HEK293 (cell line): ENCODE data around the gene CD53.
A peak's percentile ranks its signal among the peaks of the same experiment; 100 is the strongest.

ENCODE experiments used
- GLIS2 ChIP-seq: fragments of 450-650 bp; formaldehyde crosslinking; IDR thresholded peaks from 2 replicates; pipeline ENCODE4 v1.5.1; 2016; ENCODE audit warnings: missing biosample characterization, missing genetic modification characterization
- HOXC10 ChIP-seq: sonication (generic); formaldehyde crosslinking; IDR thresholded peaks from 2 replicates; pipeline ENCODE4 v1.8.1; 2023; ENCODE audit warnings: mild to moderate bottlenecking, missing genetic modification reagents
- INSM2 ChIP-seq: fragments of 450-650 bp; formaldehyde crosslinking; IDR thresholded peaks from 2 replicates; pipeline ENCODE4 v1.5.1; 2016; ENCODE audit warnings: missing biosample characterization, missing genetic modification characterization
- MEIS1 ChIP-seq: sonication (generic); formaldehyde crosslinking; IDR thresholded peaks from 2 replicates; pipeline ENCODE4 v1.8.1; 2022; ENCODE audit warnings: missing genetic modification reagents, mild to moderate bottlenecking, borderline replicate concordance
- SP3 ChIP-seq: fragments of 450-650 bp; formaldehyde crosslinking; IDR thresholded peaks from 2 replicates; pipeline ENCODE4 v1.5.1; 2016; ENCODE audit warnings: missing biosample characterization, missing genetic modification characterization
- TRIM28 ChIP-seq: IDR thresholded peaks from 2 replicates; pipeline ENCODE4 v1.6.1; 2011; ENCODE audit warnings: low read length, control low read depth, borderline replicate concordance
- ZBTB1 ChIP-seq: fragments of 450-650 bp; formaldehyde crosslinking; IDR thresholded peaks from 2 replicates; pipeline ENCODE4 v1.5.1; 2016; ENCODE audit warnings: missing biosample characterization, missing genetic modification characterization
- ZBTB48 ChIP-seq: fragments of 450-650 bp; formaldehyde crosslinking; IDR thresholded peaks from 2 replicates; pipeline ENCODE4 v1.5.1; 2016; ENCODE audit warnings: missing biosample characterization, missing genetic modification characterization
- ZFP3 ChIP-seq: fragments of 450-650 bp; formaldehyde crosslinking; IDR thresholded peaks from 2 replicates; pipeline ENCODE4 v1.5.1; 2016; ENCODE audit warnings: low read depth, missing biosample characterization, missing genetic modification characterization
- ZNF114 ChIP-seq: fragments of 450-650 bp; formaldehyde crosslinking; IDR thresholded peaks from 2 replicates; pipeline ENCODE4 v1.5.0; 2017; ENCODE audit warnings: missing biosample characterization, missing genetic modification characterization
- ZNF133 ChIP-seq: fragments of 450-650 bp; formaldehyde crosslinking; IDR thresholded peaks from 2 replicates; pipeline ENCODE4 v1.5.1; 2016; ENCODE audit warnings: missing biosample characterization, missing genetic modification characterization
- ZNF146 ChIP-seq: fragments of 450-650 bp; formaldehyde crosslinking; IDR thresholded peaks from 2 replicates; pipeline ENCODE4 v1.5.1; 2016; ENCODE audit warnings: missing biosample characterization, missing genetic modification characterization
- ZNF155 ChIP-seq: fragments of 450-650 bp; formaldehyde crosslinking; IDR thresholded peaks from 2 replicates; pipeline ENCODE4 v1.5.1; 2016; ENCODE audit warnings: missing biosample characterization, missing genetic modification characterization
- ZNF16 ChIP-seq: fragments of 450-650 bp; formaldehyde crosslinking; IDR thresholded peaks from 2 replicates; pipeline ENCODE4 v1.5.1; 2016; ENCODE audit warnings: low read depth, missing biosample characterization, missing genetic modification characterization
- ZNF174 ChIP-seq: fragments of 450-650 bp; formaldehyde crosslinking; IDR thresholded peaks from 2 replicates; pipeline ENCODE4 v1.5.0; 2017; ENCODE audit warnings: missing biosample characterization, mild to moderate bottlenecking, missing genetic modification characterization
- ZNF18 ChIP-seq: fragments of 450-650 bp; formaldehyde crosslinking; IDR thresholded peaks from 2 replicates; pipeline ENCODE4 v1.5.1; 2016; ENCODE audit warnings: missing biosample characterization, missing genetic modification characterization
- ZNF202 ChIP-seq: fragments of 450-650 bp; formaldehyde crosslinking; IDR thresholded peaks from 2 replicates; pipeline ENCODE4 v1.5.1; 2016; ENCODE audit warnings: missing biosample characterization, missing genetic modification characterization, borderline replicate concordance
- ZNF211 ChIP-seq: fragments of 450-650 bp; formaldehyde crosslinking; IDR thresholded peaks from 2 replicates; pipeline ENCODE4 v1.5.1; 2016; ENCODE audit warnings: low read depth, missing biosample characterization, missing genetic modification characterization
- ZNF23 ChIP-seq: fragments of 450-650 bp; formaldehyde crosslinking; IDR thresholded peaks from 2 replicates; pipeline ENCODE4 v1.5.1; 2016; ENCODE audit warnings: missing biosample characterization, missing genetic modification characterization, borderline replicate concordance
- ZNF248 ChIP-seq: fragments of 450-650 bp; formaldehyde crosslinking; IDR thresholded peaks from 2 replicates; pipeline ENCODE4 v1.5.1; 2017; ENCODE audit warnings: missing biosample characterization, missing genetic modification characterization
- ZNF302 ChIP-seq: fragments of 450-650 bp; formaldehyde crosslinking; IDR thresholded peaks from 2 replicates; pipeline ENCODE4 v1.5.1; 2016; ENCODE audit warnings: missing biosample characterization, missing genetic modification characterization, low read depth
- ZNF398 ChIP-seq: fragments of 450-650 bp; formaldehyde crosslinking; IDR thresholded peaks from 2 replicates; pipeline ENCODE4 v1.5.1; 2017; ENCODE audit warnings: missing biosample characterization, missing genetic modification characterization
- ZNF404 ChIP-seq: fragments of 450-650 bp; formaldehyde crosslinking; IDR thresholded peaks from 2 replicates; pipeline ENCODE4 v1.5.1; 2017; ENCODE audit warnings: missing biosample characterization, missing genetic modification characterization
- ZNF473 ChIP-seq: fragments of 450-650 bp; formaldehyde crosslinking; IDR thresholded peaks from 2 replicates; pipeline ENCODE4 v1.5.1; 2017; ENCODE audit warnings: missing biosample characterization, missing genetic modification characterization
- ZNF48 ChIP-seq: fragments of 450-650 bp; formaldehyde crosslinking; IDR thresholded peaks from 2 replicates; pipeline ENCODE4 v1.5.1; 2016; ENCODE audit warnings: missing biosample characterization, missing genetic modification characterization
- ZNF501 ChIP-seq: fragments of 450-650 bp; formaldehyde crosslinking; IDR thresholded peaks from 2 replicates; pipeline ENCODE4 v1.5.1; 2016; ENCODE audit warnings: missing biosample characterization, missing genetic modification characterization
- ZNF571 ChIP-seq: fragments of 450-650 bp; formaldehyde crosslinking; IDR thresholded peaks from 2 replicates; pipeline ENCODE4 v1.5.0; 2017; ENCODE audit warnings: missing biosample characterization, missing genetic modification characterization
- ZNF600 ChIP-seq: fragments of 450-650 bp; formaldehyde crosslinking; IDR thresholded peaks from 2 replicates; pipeline ENCODE4 v1.5.1; 2016; ENCODE audit warnings: missing biosample characterization, missing genetic modification characterization
- ZNF610 ChIP-seq: fragments of 450-650 bp; formaldehyde crosslinking; IDR thresholded peaks from 2 replicates; pipeline ENCODE4 v1.5.1; 2016; ENCODE audit warnings: missing biosample characterization, missing genetic modification characterization, borderline replicate concordance
- ZNF623 ChIP-seq: fragments of 450-650 bp; formaldehyde crosslinking; IDR thresholded peaks from 2 replicates; pipeline ENCODE4 v1.5.1; 2016; ENCODE audit warnings: missing biosample characterization, missing genetic modification characterization
- ZNF624 ChIP-seq: fragments of 450-650 bp; formaldehyde crosslinking; IDR thresholded peaks from 2 replicates; pipeline ENCODE4 v1.5.1; 2017; ENCODE audit warnings: missing biosample characterization, missing genetic modification characterization
- ZNF629 ChIP-seq: fragments of 450-650 bp; formaldehyde crosslinking; IDR thresholded peaks from 2 replicates; pipeline ENCODE4 v1.5.1; 2017; ENCODE audit warnings: missing biosample characterization, missing genetic modification characterization
- ZNF645 ChIP-seq: fragments of 450-650 bp; formaldehyde crosslinking; IDR thresholded peaks from 2 replicates; pipeline ENCODE4; 2016; ENCODE audit warnings: missing biosample characterization, missing genetic modification characterization
- ZNF768 ChIP-seq: fragments of 450-650 bp; formaldehyde crosslinking; IDR thresholded peaks from 2 replicates; pipeline ENCODE4 v1.5.1; 2018; ENCODE audit warnings: missing biosample characterization, mild to moderate bottlenecking, missing genetic modification characterization
- ZNF785 ChIP-seq: fragments of 450-650 bp; formaldehyde crosslinking; IDR thresholded peaks from 2 replicates; pipeline ENCODE4 v1.5.1; 2016; ENCODE audit warnings: missing biosample characterization, missing genetic modification characterization
- ZNF792 ChIP-seq: fragments of 450-650 bp; formaldehyde crosslinking; IDR thresholded peaks from 2 replicates; pipeline ENCODE4 v1.5.1; 2016; ENCODE audit warnings: missing biosample characterization, missing genetic modification characterization
- ZSCAN23 ChIP-seq: fragments of 450-650 bp; formaldehyde crosslinking; IDR thresholded peaks from 2 replicates; pipeline ENCODE4 v1.5.1; 2016; ENCODE audit warnings: missing biosample characterization, missing genetic modification characterization

The CD53 gene

GRCh38 chr1:110880708-110881374 is 7.9 kb downstream of the CD53 start (continued):
- no peak for TF ChIP-seq ZNF645
- TF ChIP-seq ZNF23 = no peak
- TF ChIP-seq ZNF302 = no peak
- TF ChIP-seq ZNF501 (tag by site-specific recombination) = no peak
- no peak for TF ChIP-seq ZNF473
- peak; percentile 61; the same call in 1 of the 2 replicates for TF ChIP-seq ZSCAN23 (tag by site-specific recombination)
- TF ChIP-seq ZNF610 (tag by site-specific recombination) = no peak
- no peak for TF ChIP-seq ZNF624 (tag by site-specific recombination)
- TF ChIP-seq ZNF404 (tag by site-specific recombination) = no peak
- no peak for TF ChIP-seq ZNF174 (tag by site-specific recombination)
- TF ChIP-seq ZNF48 (tag by site-specific recombination) = no peak
- TF ChIP-seq ZNF18 = no peak
- TF ChIP-seq ZNF155 (tag by site-specific recombination) = no peak
- no peak for TF ChIP-seq ZNF133 (tag by site-specific recombination)
- TF ChIP-seq ZNF248 (tag by site-specific recombination) = no peak
- no peak for TF ChIP-seq ZNF146 (tag by site-specific recombination)
- TF ChIP-seq SP3 (tag by site-specific recombination) = no peak
- TF ChIP-seq ZBTB1 (tag by site-specific recombination) = no peak
- no peak for TF ChIP-seq ZNF768 (tag by site-specific recombination)
- no peak for TF ChIP-seq ZBTB48 (tag by site-specific recombination)
- peak; percentile 92 for TF ChIP-seq ZNF629 (tag by site-specific recombination)
- TF ChIP-seq ZNF792 (tag by site-specific recombination) = no peak
- no peak for TF ChIP-seq ZFP3
- no peak for TF ChIP-seq TRIM28
- TF ChIP-seq ZNF398 (tag by site-specific recombination) = 0 out of 2 replicates have a peak, but pooled peaks have one; percentile 9
- no peak for TF ChIP-seq ZNF16 (tag by site-specific recombination)
- no peak for TF ChIP-seq ZNF571 (tag by site-specific recombination)
- 0 out of 2 replicates have a peak, but pooled peaks have one; percentile 34 for TF ChIP-seq ZNF600 (tag by site-specific recombination)
- TF ChIP-seq ZNF114 (tag by site-specific recombination) = no peak
- TF ChIP-seq ZNF211 (tag by site-specific recombination) = no peak
- TF ChIP-seq HOXC10 (CRISPR knock-in tag) = no peak
- peak; percentile 74; the same call in 1 of the 2 replicates for TF ChIP-seq INSM2
- no peak for TF ChIP-seq ZNF623 (tag by site-specific recombination)
- no peak for TF ChIP-seq ZNF785 (tag by site-specific recombination)
- no peak for TF ChIP-seq GLIS2 (tag by site-specific recombination)
- TF ChIP-seq ZNF202 (tag by site-specific recombination) = no peak
- TF ChIP-seq MEIS1 (CRISPR knock-in tag) = no peak
